RWPE2 (cell line): ENCODE measurements around the gene ITIH4.
A peak's percentile ranks its signal among the peaks of the same experiment; 100 is the strongest.

Experiments used
- ATAC-seq: fragments of 200-7000 bp; cut with Tn5 transposase; 3 replicates; pipeline ENCODE4 v1.9.1; 2021; ENCODE audit warnings: low read depth
- DNase-seq: peaks from one replicate; pipeline ENCODE4 v3.0.0-alpha.2; 2020; ENCODE audit warnings: low spot score
- H3K27ac ChIP-seq: fragments of 450-650 bp; 2 replicates; pipeline ENCODE4 v1.5.1; 2017; ENCODE audit warnings: mild to moderate bottlenecking; ENCODE audit not compliant: poor library complexity, severe bottlenecking
- H3K27me3 ChIP-seq: fragments of 250-450 bp; sonication (Bioruptor Pico); 2 replicates; pipeline ENCODE4 v1.5.1; 2021; ENCODE audit warnings: mild to moderate bottlenecking, moderate library complexity; ENCODE audit not compliant: insufficient read depth, poor library complexity, severe bottlenecking
- H3K36me3 ChIP-seq: fragments of 250-450 bp; sonication (Bioruptor Pico); 2 replicates; pipeline ENCODE4 v1.5.1; 2020; ENCODE audit warnings: low read depth, mild to moderate bottlenecking, moderate library complexity
- H3K4me1 ChIP-seq: fragments of 250-450 bp; sonication (Bioruptor Pico); 2 replicates; pipeline ENCODE4 v1.5.1; 2021; ENCODE audit warnings: mild to moderate bottlenecking, moderate library complexity; ENCODE audit not compliant: insufficient read depth, poor library complexity, severe bottlenecking
- H3K4me3 ChIP-seq: fragments of 250-450 bp; sonication (Bioruptor Pico); 2 replicates; pipeline ENCODE4 v1.5.1; 2021; ENCODE audit warnings: mild to moderate bottlenecking, moderate library complexity; ENCODE audit not compliant: severe bottlenecking
- H3K9me3 ChIP-seq: fragments of 250-450 bp; sonication (Bioruptor Pico); 2 replicates; pipeline ENCODE4 v1.5.1; 2021; ENCODE audit warnings: mild to moderate bottlenecking, moderate library complexity; ENCODE audit not compliant: severe bottlenecking
- CTCF ChIP-seq: fragments of 450-650 bp; IDR thresholded peaks from one replicate; pipeline ENCODE4 v1.5.1; 2017; ENCODE audit warnings: mild to moderate bottlenecking, moderate library complexity; ENCODE audit not compliant: poor library complexity, severe bottlenecking

ITIH4 gene

GRCh38 chr3:52827441-52827840 lies 3.0 kb downstream of the ITIH4 start:
- DNase-seq: no peak
- Histone ChIP-seq H3K27me3 (no peaks in the 10 kb centered on the region), H3K36me3 (no peaks in the 10 kb centered on the region), H3K4me3 (no peak overlapping the region), H3K9me3 (no peaks in the 10 kb centered on the region), H3K27ac (no peak overlapping the region), H3K4me1 (peaks cover 7% of the 10 kb centered on the region)
- ATAC-seq: no peak
- no peak for TF ChIP-seq CTCF

- no peaks in the 10 kb centered on the region for H3K4me1 ChIP-seq
- no peak overlapping the region for H3K4me3 ChIP-seq
- H3K27me3 ChIP-seq: no peaks in the 10 kb centered on the region
- ATAC-seq (no peak), DNase-seq (no peak)
- H3K27ac ChIP-seq: no peak overlapping the region
- H3K9me3 ChIP-seq: no peaks in the 10 kb centered on the region
- TF ChIP-seq CTCF: no peak
- H3K36me3 ChIP-seq: no peaks in the 10 kb centered on the region
These were observed 6.4 kb downstream of the ITIH4 start for GRCh38 chr3:52824037-52824436.

GRCh38 chr3:52822363-52822762 lies 8.1 kb downstream of the ITIH4 start:
- DNase-seq: no peak
- Histone ChIP-seq H3K4me3 (no peak overlapping the region), H3K4me1 (no peaks in the 10 kb centered on the region), H3K27me3 (no peaks in the 10 kb centered on the region), H3K36me3 (no peaks in the 10 kb centered on the region), H3K27ac (no peak overlapping the region), H3K9me3 (no peaks in the 10 kb centered on the region)
- TF ChIP-seq CTCF: no peak
- ATAC-seq: no peak

- no peak for DNase-seq
These were observed 9.7 kb downstream of the ITIH4 start for GRCh38 chr3:52820736-52821135.

More at GRCh38 chr3:52820736-52821135, 9.7 kb downstream of the ITIH4 start:
- ATAC-seq: no peak
- H3K36me3 ChIP-seq: no peaks in the 10 kb centered on the region
- no peak overlapping the region for H3K27ac ChIP-seq
- peak; percentile 34 for TF ChIP-seq CTCF
- H3K27me3 ChIP-seq: no peaks in the 10 kb centered on the region
- no peaks in the 10 kb centered on the region for H3K9me3 ChIP-seq
- no peaks in the 10 kb centered on the region for H3K4me1 ChIP-seq
- no peak overlapping the region for H3K4me3 ChIP-seq
